ENCODE results near the gene IFI27L2.
A peak's percentile ranks its signal among the peaks of the same experiment; 100 is the strongest.

IFI27L2 gene

DNA sequence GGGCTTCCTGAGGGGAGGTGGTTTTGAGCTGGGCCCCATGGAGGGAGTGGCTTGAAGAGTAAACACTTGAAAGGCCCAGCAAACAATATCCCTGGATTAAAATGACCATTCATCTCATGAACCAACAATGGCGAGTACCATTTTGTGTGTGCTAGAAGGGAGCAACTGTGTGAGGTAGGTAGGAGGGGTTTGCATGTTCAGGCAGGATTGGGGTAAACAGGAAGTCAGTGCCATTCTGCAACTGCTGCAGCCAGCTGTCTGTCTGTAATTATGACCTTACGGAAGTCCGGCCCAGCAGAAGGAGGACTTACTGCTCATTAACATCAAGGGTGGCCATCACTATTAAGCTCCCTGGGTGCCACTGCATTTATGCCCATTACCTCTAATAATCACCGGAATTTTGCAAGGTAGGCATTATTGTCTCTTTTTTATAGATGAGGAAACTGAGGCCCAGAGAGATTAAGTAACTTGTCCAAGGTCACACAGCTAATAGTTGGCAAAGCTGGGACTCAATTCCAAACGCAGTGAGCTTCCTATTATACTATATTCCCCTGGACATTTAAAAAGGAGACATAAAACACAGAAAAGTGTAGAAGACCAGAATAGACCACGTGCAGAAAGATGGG, 16.6 kb upstream of the IFI27L2 start:
- DNase-seq = no peak

DNA sequence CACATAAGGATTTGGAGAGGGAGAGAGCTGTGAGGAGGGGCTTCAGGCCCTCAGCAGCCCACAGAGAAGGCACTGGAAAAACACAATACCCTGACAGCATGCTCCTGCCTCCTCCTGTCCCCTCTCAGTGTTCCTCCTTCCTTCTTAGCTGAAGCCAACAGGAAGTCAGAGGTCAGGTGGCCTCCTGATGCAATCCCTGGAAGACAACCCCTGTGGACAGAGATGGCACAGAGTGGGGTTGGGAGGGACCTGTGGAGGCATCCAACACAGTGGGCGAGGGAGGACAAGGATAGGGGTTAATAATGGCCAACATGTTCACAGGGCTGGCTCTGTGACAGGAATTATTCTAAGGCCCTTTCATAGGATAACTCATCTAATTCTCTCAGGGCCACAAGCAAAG, 15.4 kb upstream of the IFI27L2 start:
- DNase-seq = no peak

DNA sequence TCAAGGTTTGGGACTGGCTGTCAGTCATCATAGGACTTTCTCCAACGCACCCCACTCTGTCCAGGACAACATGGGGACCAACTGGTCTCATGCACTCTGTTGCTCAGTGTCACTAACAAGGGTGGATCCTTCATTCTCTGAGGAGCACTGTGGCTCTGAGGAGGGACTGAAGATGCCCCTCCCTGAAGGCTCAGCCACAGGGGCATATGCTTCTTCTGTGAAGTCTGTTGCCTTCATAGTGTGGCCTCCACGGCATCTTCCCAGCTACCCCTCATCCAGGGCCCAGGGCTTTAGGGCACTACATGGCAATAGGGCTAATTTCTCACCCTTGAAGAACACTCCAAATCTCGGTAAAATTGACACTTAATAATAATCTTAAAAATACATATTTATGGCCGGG, 14.3 kb upstream of the IFI27L2 start:
- DNase-seq = no peak

DNA sequence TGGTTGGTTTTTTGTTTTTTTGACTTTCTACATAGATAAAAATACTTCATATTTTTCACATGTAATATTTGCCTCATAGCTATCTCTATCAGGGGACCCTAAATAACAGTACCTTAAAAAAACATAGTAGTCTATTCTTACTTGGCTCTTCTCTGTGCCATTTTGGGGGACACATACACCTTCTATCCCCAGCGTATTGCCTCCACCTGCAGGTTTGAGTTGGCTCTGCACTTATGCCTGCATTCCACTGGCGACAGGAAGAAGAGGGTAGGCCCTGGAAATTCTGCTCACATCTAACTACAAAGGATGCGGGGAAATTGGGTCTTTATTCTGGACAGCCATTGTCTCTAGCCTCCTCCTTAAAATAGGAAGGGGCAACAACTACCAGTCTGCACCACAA, 13.8 kb upstream of the IFI27L2 start:
- no peak for DNase-seq

DNA sequence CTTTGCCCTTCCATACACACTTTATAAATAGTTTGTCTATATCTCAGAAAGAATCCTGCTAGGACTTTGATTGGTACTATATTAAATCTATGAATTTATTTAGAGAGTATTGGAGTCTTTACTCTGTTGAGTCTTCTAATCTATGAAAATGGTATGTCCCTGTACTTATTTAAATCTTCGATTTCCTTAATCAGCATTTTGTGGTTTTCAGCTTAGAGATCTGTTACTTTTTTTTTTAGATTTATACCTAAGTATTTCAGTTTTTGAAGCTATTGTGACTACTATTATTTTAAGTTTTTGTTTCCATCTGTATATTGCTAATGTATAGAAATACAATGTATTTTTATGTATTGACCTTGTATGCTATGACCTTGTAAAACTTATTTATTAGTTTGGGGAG, 13.4 kb upstream of the IFI27L2 start:
- no peak for DNase-seq

DNA sequence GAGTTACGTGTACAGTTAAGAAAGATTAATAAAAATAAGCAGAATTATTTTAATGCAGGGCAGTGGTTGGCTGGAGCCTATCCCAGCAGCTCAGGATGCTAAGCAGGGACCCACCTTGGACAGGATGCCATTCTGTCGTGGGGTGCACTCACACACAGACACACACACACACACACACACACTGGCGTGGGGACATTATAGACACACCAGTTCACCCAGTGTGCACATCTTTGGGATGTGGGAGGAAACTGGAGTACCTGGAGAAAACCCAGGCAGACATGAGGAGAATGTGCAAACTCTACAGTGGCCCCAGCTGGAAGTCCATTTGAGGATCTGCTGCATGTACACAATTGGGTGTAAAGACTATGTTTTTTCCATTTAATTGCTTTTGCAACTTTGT, 12.8 kb upstream of the IFI27L2 start:
- no peak for DNase-seq

DNA sequence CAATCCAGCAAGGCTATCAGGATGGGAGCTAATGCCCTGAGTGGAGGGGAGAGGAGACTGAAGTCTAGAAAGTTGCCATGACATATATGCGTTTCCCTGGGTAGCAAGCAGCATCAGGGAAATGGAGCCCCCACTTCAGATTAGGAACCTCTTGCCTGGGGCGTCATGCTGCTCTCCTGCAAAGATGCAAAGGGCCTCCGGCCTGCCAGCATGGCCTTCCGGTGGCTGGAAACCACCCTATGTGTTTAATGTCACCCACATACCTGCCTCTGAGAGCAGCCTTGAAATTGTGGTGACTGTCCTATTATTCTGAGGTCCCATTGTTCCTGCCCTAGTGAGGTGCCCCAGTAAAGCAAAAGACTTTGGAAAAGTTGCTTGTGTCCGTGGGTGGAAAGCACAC, 10.0 kb upstream of the IFI27L2 start:
- DNase-seq = no peak

DNA sequence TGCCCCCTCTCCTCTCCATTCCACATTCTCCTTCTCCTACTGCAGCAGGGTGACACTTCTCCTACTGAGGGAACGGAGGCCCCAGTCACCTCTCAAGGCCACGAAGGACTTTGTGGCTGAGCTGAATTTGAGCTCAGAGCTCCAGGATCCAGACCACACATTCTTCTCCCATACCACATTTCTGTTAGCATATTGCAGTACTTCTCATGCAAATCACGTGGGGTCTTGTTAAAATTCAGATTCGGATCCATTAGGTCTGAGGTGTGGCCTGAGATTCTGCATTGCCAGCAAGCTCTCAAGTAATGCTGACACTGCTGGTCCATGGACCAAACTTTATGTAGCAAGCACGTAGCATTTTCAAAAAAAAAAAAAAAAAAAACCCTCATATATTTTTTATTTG, 9.6 kb upstream of the IFI27L2 start:
- DNase-seq = no peak

DNA sequence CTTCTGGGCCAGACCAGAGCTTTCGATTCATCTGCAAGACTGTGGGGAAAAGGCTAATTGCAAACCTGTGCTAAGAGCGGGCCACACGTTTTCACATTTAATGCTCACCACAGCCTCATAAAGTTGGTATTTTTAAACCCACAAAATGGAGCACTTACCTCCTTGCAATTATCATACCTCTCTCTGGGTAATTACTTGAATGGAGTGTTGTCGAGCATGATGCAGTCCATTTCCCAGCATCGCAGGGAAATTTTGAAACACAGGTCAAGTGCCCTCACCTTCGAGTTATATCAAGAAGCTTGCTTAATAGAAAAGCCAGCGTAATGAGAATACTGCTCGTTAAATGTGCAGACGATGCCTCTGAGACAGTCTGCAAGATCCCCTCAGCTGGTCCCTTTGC, 8.8 kb upstream of the IFI27L2 start:
- no peak for DNase-seq

DNA sequence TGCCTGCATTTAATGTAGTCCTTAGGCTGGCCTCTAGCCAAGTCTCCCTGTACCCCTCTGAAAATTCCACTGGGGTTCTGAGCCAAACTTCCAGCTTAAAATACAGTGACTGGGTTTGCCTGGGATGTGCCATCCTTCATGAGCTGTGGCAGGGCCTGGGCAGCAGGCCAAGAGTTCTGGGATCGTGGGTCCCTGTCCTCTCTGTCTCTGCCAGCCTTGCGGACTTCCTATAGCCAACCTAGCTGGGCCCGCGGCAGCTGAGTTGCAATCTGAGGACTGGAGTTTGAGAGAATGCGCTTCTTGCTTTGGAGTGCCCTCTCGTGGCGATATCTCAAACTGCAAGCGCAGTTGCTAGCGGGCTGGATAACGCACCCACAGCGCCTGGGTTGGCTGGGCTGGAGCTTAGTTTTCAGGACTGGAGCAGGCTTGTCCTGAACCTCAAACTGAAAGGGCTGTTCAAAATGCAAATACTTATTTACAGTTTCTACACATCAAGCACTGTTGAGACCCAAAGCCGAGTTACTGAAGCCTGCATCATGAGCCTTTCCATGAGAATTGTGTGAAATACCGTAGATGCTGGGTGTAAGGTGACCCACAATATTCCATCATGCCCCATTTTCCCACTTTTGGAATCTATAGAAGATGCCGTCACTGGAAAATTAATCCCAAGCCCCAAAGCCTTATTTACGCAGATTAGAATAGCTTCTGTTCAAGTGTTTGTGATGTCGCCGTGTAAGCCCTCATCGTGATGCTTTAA, 7.3 kb upstream of the IFI27L2 start:
- DNase-seq = peak; percentile 47

DNA sequence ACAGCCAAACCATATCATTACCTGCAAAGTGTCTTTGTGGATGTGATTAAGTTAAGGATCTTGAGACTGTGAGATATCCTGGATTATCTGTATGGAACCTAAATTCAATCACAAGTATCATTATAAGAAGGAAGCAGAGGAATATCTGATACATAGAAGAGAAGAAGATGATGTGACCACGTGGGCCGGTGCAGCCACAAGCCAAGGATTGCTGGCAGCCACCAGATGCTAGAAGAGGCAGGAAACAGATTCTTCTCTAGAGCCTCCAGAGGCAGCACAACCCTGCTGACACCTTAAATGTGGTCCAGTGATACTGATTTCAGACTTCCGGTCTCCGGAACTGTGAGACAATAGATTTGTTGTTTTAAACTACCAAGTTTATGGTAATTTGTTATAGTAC, 6.1 kb upstream of the IFI27L2 start:
- DNase-seq = no peak

DNA sequence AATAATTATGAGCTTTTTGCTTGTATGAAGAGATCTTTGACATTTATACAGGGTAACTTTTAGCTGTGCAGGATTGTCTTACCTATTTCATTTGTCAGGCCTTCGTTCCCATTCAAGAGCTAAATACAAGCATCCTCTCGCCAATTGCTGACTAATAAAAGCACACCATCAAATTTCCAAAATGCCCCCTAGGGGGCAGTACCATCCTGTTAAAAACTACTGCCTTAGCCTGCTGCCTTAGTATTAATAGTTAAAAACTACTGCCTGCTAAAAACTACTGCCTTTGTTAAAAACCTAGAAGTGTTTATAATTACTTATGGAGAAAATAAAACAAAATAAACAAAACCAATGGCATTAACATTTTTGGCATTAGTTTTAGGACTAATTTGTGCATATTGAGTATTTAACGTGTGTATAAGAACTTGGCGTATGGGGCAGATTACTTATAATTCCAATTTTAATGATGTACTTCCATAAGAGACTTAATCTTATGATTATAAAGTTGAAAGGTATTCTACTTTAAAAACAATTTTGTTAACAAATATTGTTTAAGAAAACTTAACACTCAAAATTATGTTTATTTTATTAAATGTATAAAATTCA, 3.0 kb upstream of the IFI27L2 start:
- DNase-seq = peak; percentile 43

DNA sequence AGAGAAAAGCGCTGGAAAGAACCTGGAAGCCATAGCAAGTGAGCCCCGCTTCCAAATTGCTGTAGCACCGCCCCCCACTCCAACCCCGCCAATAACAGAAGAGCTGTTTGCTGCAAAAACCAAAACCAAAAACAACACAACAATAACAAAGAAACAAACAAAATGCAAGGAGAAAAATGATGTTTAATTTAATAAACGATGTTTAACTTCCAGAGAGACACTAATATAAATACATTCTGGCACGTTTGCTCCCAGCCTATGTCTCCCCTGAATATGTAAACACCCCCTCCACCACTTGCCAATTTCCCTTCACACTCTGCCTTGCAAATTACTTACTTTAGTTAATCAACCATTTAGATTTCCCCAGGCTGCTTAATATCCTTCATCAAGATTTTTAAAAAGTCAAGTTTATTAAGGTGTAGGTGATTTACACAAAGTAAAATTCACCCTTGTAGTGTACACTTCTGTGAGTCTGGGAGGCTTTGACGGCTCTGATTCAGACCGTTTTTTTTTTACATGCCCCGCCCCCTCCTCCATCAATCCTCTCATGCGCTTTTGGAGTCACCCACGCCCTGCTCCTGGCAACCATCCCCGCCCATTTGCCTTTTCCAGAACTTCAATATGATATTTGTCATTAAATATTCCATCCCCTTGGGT, 482 bp upstream of the IFI27L2 start:
- DNase-seq = no peak

DNA sequence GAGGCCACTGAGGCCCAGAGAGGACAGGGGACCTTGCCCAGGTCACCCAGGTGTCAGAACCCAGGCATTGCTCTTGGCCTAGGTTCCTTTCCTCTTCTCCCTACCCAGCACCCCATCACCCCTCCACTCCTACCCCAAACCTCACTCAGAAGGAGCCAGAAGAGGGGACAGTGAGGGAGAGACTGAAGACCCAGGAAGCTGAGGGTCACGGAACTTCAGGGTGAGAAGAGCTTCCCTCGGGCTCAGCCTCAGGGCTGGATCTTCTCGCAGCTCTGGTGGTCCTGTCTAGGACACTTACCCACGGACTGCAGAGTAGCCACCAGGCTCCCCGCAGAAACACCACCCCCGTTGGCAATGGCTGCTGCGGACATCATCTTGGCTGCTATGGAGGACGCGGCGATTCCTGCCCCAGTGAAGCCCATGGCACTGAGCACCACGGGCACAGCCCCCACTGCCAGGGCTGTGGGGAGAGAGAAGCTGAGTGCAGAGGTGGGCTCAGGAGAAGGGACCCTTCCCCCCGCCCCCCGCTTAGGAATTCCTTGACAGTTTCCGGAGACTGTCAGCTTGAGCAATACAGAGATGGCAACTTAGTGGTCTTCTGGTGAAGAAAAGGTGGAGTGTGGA, 1.1 kb downstream of the IFI27L2 start:
- no peak for DNase-seq

DNA sequence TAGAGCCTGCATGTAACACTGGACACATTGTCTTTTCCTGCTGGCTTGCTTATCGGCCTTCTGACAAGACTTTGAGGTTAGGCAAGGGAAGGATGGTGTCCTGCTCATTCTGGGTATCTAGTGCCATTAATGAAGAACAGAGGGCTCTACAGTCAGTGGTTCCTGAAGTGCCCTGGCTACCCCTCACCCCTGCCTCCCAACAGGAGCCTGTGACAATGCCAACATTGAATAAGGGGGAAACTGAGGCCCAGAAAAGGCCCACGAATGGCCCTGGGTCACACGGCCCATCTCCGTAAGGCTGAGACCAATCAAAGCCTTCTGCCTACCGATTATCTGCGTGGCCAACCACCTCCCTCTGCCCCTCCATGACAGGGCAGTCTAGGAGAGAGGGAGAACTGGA, 2.1 kb downstream of the IFI27L2 start:
- no peak for DNase-seq

DNA sequence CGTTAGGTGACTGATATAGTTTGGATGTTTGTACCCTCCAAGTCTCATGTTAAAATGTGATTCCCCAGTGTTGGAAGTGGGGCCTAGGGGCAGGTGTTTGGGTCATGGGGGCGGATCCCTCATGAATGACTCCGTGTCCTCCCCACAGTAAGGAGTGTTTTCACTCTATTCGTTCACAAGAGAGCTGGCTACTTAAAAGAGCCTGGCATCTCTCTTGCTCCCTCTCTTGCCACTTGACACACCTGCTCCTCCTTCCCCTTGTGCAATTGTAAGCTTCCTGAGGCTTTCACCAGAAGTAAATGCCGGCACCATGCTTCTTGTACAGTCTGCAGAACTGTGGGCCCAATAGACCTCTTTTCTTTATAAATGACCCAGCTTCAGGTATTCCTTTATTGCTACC, 2.6 kb downstream of the IFI27L2 start:
- no peak for DNase-seq

DNA sequence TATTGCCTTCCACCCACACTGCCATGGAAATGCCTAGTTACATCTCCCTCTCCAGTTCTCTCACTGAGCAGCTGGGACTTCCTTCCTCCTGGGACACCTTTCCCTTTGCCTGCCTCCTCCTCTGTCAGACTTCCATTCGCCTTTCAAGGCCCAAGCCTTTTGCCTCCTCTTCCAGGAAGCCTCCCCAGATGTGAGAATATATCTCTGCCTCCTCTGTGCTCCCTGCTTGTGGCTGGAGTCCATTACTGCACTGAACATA, 3.1 kb downstream of the IFI27L2 start:
- DNase-seq = no peak

DNA sequence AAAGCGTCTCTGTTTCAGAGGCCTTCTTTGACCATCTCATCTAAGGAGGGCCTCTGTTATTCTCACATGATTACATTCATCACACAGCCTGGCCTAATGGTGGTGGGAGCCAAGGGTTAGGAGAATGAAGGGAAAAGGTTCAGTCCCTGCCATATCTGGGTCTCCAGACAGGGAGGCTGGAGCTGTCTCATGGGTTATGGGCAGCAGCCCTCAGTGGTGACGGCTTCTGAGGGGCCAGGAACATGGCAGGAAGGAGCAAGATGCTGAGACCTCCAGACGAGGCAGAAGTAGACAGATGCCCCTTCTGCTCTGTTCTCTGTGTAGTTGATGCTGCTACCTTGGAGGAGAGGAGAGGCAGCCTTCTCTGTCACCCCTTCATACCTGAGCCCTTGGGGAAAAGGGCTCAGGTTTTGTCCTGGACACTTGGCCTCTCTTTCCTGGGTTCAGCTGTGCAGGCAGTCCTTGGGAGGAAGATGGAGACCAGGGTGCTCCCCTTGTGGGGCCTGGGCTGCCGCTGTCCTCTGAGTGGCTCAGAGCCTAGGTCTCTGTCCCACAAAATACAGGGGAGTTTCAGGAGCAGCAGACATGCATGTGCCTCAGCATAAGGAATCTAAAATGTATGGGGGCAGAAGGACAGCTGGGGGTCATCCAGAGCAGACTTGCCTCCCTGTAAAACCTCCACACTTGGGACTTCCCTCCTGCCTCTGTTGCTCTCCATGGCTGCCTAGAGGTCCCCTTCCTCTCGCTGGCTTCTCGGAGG, 3.6 kb downstream of the IFI27L2 start:
- DNase-seq = no peak

DNA sequence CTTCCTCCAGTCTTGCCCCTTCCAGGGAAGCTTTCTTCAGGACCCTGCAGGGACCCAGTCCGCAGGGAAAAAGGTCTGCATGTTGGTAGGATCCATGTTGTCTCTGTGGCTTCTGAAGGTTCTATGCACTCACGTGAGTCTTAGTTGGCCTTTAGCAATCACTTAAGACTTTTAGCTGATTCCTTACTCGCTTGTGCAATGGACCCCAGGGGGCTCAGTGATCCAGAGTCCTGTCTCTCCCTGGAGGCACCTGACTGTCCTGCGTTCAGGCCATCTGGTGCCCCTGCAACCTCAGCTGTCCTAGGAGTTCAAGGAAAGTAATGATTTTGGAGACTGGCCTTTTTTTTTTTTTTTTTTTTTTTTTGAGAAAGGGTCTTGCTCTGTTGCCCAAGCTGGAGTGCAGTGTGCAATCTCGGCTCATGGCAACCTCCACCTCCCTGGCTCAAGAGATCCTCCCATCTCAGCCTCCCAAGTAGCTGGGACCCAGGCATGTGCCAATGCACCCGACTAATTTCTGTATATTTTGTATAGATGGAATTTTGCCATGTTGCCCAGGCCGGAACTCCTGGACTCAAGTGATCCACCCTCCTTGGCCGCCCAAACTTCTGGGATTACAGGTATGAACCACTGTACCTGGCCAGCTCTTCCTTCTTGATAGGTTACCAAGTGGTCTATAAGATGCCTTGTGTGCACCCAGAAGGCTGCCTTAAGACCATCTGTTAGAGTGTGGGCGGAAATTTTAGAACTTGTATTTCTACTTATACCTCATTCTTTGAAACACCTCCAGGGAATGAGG, 4.6 kb downstream of the IFI27L2 start:
- DNase-seq = no peak

DNA sequence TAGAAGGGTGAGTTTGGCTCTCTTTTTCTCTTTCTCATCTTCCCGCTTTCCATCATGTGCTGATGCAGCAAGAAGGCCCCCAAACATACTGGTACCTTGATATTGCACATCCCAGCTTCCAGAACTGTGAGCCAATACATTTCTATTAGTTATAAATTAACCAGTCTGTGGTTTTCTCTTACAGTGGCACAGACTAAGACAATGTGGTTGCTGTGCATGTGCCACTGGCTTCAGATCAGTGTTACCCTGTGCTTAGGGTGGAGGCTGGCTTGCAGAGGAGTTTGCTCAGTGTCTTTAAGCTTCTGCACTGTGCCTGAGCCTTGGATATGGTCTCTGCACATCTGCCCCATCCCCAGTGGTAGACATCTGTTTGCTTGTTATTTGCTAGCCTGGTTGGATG, 5.5 kb downstream of the IFI27L2 start:
- DNase-seq = no peak

DNA sequence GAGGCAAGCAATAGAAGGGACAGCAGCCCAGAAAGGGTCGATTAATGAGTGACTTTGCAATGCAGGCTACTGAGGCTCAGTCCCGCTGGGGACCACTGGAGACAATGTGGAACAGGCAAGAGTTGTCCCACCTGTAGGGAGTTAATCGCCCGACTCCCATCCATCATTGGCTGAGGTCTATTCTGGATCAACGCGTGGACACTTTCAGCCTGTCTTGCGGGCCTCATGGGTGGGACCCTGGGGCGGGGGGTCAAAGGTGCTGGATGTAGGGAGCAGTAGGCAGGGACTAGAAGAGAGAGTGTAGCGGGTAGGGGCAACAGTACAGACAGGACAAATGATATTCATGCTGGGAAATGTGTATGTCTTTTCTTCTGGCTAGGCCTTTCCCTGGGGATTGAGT, 6.1 kb downstream of the IFI27L2 start:
- DNase-seq = no peak

DNA sequence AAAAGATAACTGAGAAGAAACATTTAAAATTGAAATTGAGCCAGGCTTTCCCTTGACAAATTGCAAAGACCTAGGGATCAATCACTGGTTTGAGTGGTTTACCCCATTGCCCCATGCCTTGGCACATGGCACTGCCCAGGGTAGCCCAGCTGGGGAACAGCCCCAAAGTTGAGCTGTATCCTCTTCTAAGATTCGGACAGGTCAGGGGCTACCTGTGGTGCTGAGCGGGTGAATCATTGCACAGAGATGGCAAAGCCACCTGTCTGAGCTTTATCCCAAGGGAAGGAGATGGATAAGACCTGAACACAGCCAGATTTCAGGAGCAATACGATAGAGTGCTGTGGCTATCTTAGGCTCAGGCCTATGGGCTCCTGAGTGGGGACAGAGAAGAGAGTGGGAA, 7.0 kb downstream of the IFI27L2 start:
- DNase-seq = no peak

All from NCI-H2081 treated with DMSO at 0.1 percent for 48 hours (cell line).